MM.1S (cell line): ENCODE results near the gene HSPE1.

Experiments
- EZH2 ChIP-seq: fragments of 300-600 bp; sonication (generic); optimal IDR thresholded peaks from 2 replicates; pipeline ENCODE3; 2017; ENCODE audit warnings: low read depth, mild to moderate bottlenecking, antibody characterized with exemption, low read length, mixed read lengths
- EZH2phosphoT487 ChIP-seq: fragments of 300-600 bp; sonication (generic); IDR thresholded peaks from 2 replicates; pipeline ENCODE4 v1.6.1; 2018; ENCODE audit warnings: antibody characterized with exemption, low read length
- TF ChIP-seq, protein P1 (sequence below): fragments of 300-600 bp; sonication (generic); IDR thresholded peaks from 2 replicates; pipeline ENCODE4 v1.5.1; 2016; ENCODE audit warnings: antibody characterized with exemption, low read length, mixed read lengths

DNA sequence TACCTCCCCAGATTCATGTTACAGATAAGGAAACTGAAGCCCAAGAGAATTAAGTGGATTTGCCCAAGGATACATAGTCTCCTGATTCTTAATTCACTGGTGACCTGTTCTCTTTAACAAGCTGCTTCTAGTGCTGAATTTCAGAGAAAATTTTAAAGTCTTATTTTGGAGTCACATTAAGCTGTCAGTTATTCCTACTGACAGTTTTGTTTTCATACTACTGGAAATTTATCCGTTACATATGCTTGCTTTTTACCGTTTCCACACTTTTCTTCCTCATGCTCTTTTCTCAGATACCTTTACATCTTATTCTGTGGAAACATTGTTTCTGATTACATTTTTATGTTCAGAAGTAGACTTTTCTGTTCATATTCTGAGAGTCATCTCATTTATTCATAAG, 17.0 kb downstream of the HSPE1 start:
- TF ChIP-seq, protein P1, sequence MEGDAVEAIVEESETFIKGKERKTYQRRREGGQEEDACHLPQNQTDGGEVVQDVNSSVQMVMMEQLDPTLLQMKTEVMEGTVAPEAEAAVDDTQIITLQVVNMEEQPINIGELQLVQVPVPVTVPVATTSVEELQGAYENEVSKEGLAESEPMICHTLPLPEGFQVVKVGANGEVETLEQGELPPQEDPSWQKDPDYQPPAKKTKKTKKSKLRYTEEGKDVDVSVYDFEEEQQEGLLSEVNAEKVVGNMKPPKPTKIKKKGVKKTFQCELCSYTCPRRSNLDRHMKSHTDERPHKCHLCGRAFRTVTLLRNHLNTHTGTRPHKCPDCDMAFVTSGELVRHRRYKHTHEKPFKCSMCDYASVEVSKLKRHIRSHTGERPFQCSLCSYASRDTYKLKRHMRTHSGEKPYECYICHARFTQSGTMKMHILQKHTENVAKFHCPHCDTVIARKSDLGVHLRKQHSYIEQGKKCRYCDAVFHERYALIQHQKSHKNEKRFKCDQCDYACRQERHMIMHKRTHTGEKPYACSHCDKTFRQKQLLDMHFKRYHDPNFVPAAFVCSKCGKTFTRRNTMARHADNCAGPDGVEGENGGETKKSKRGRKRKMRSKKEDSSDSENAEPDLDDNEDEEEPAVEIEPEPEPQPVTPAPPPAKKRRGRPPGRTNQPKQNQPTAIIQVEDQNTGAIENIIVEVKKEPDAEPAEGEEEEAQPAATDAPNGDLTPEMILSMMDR = no peak
- TF ChIP-seq EZH2 (no peak), EZH2phosphoT487 (no peak)
